Panc1 (cell line): ENCODE data around the gene LYPD6B. TPM values are rescaled to one million over a fixed set of nuclear protein-coding genes. Genes with fewer than 3 reads are reported as not detected.

Source experiments
- ATAC-seq: fragments of 200-7000 bp; cut with Tn5 transposase; 2 replicates; pipeline ENCODE4 v1.9.1; 2020; ENCODE audit warnings: mild to moderate bottlenecking, moderate library complexity
- BruUV-seq: library from RNA; stranded (reverse); fragments of 400-500 nt; replicated peaks from 2 replicates; lab custom pipeline; 2021; lab: Mats Ljungman, UMichigan
- CTCF ChIA-PET: fragments of 300-600 bp; sonication (Branson Sonifier 250); formaldehyde crosslinking; loops from one replicate; lab custom pipeline; 2022; ENCODE audit warnings: antibody characterized with exemption; lab: Charles Lee
- POLR2A ChIA-PET: fragments of 300-600 bp; sonication (Branson Sonifier 250); formaldehyde crosslinking; loops from one replicate; lab custom pipeline; 2022; ENCODE audit warnings: antibody characterized with exemption; lab: Charles Lee
- DNase-seq: peaks from one replicate; pipeline ENCODE4 v3.0.0-alpha.2; 2010; ENCODE audit warnings: low read depth, low spot score
- H3K27ac ChIP-seq: 2 replicates; pipeline ENCODE4 v1.5.1; 2011; ENCODE audit warnings: mild to moderate bottlenecking, low read length, inconsistent platforms
- H3K27me3 ChIP-seq: fragments of 200-500 bp; sonication (Bioruptor generic); 2 replicates; pipeline ENCODE4 v1.6.0; 2014; ENCODE audit warnings: low read length, inconsistent platforms; ENCODE audit not compliant: control insufficient read depth, insufficient read depth
- H3K36me3 ChIP-seq: fragments of 200-500 bp; sonication (Bioruptor generic); 2 replicates; pipeline ENCODE4 v1.5.1; 2014; ENCODE audit warnings: inconsistent platforms, mild to moderate bottlenecking, low read length, moderate library complexity; ENCODE audit not compliant: control insufficient read depth, insufficient read depth
- H3K4me1 ChIP-seq: 2 replicates; pipeline ENCODE4 v1.5.1; 2011; ENCODE audit warnings: inconsistent platforms, mild to moderate bottlenecking, low read length, moderate library complexity; ENCODE audit not compliant: control insufficient read depth, insufficient read depth
- H3K4me3 ChIP-seq, 2 experiments: 2 replicates each; pipeline ENCODE4 v1.5.1; 2011 to 2012; ENCODE audit warnings: low read depth in 2 of 2, low read length in 2 of 2, mild to moderate bottlenecking in 2 of 2, inconsistent platforms in 1 of 2, moderate library complexity in 1 of 2
- H3K9me3 ChIP-seq: fragments of 200-500 bp; sonication (Bioruptor generic); 2 replicates; pipeline ENCODE4 v1.5.1; 2014; ENCODE audit warnings: low read depth, mild to moderate bottlenecking, inconsistent platforms, low read length, moderate library complexity; ENCODE audit not compliant: control insufficient read depth, insufficient read depth
- POLR2AphosphoS5 ChIP-seq: IDR thresholded peaks from 2 replicates; pipeline ENCODE4 v1.6.1; 2012; ENCODE audit warnings: mild to moderate bottlenecking, low read depth, low read length, moderate library complexity
- SIN3A ChIP-seq: IDR thresholded peaks from 2 replicates; pipeline ENCODE4 v1.6.1; 2012; ENCODE audit warnings: low read depth, mild to moderate bottlenecking, low read length, moderate library complexity, borderline replicate concordance; ENCODE audit not compliant: insufficient read depth
- TCF7L2 ChIP-seq: IDR thresholded peaks from 2 replicates; pipeline ENCODE4 v1.6.1; 2011; ENCODE audit warnings: mild to moderate bottlenecking, low read depth, low read length, inconsistent platforms
- in situ Hi-C: cut with HindIII; loops from 2 replicates; pipeline ENCODE4 v1.10.0; 2016; ENCODE audit warnings: low sequenced_read_pairs, low pct_unique_long_range_greater_than_20kb
- intact Hi-C: fragments of 100-400 bp; cut with micrococcal nuclease; formaldehyde crosslinking; loops from one replicate; pipeline ENCODE4 v1.10.0; 2022; ENCODE audit not compliant: unreplicated experiment
- total RNA-seq: library from RNA; stranded (reverse); gene quantifications from one replicate; pipeline ENCODE4 v1.2.1, GENCODE V29; 2021; ENCODE audit not compliant: unreplicated experiment
- TF ChIP-seq, protein P1 (sequence below): fragments of 450-650 bp; IDR thresholded peaks from 2 replicates; pipeline ENCODE4 v1.5.1; 2017; ENCODE audit warnings: mild to moderate bottlenecking
- TF ChIP-seq, protein P2 (sequence below), 2 experiments: IDR thresholded peaks; 2 replicates each; pipeline ENCODE4 v1.6.1; 2011 to 2012; ENCODE audit warnings: low read depth in 2 of 2, control low read depth in 1 of 2, low read length in 1 of 2, mild to moderate bottlenecking in 1 of 2, moderate library complexity in 1 of 2; ENCODE audit not compliant: insufficient read depth in 1 of 2

LYPD6B gene
- total RNA-seq, 1 experiment from 2014 or later: 2.2 TPM

- ATAC-seq: no peak
- ChIA-PET POLR2A (no interaction called here), CTCF (no interaction called here)
- Histone ChIP-seq H3K27ac (no peak overlapping the region), H3K27me3 (no peaks in the 10 kb centered on the region), H3K4me1 (no peaks in the 10 kb centered on the region), H3K9me3 (no peaks in the 10 kb centered on the region), H3K4me3 (no peak overlapping the region), H3K36me3 (no peaks in the 10 kb centered on the region)
- DNase-seq: no peak
- BruUV-seq: no TSS peak
- intact Hi-C loops: no loop called here
- in situ Hi-C loops: no loop called here
- no peak for TF ChIP-seq SIN3A
- no peak for TF ChIP-seq TCF7L2
- TF ChIP-seq, protein P1, sequence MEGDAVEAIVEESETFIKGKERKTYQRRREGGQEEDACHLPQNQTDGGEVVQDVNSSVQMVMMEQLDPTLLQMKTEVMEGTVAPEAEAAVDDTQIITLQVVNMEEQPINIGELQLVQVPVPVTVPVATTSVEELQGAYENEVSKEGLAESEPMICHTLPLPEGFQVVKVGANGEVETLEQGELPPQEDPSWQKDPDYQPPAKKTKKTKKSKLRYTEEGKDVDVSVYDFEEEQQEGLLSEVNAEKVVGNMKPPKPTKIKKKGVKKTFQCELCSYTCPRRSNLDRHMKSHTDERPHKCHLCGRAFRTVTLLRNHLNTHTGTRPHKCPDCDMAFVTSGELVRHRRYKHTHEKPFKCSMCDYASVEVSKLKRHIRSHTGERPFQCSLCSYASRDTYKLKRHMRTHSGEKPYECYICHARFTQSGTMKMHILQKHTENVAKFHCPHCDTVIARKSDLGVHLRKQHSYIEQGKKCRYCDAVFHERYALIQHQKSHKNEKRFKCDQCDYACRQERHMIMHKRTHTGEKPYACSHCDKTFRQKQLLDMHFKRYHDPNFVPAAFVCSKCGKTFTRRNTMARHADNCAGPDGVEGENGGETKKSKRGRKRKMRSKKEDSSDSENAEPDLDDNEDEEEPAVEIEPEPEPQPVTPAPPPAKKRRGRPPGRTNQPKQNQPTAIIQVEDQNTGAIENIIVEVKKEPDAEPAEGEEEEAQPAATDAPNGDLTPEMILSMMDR: no peak
- TF ChIP-seq, protein P2, sequence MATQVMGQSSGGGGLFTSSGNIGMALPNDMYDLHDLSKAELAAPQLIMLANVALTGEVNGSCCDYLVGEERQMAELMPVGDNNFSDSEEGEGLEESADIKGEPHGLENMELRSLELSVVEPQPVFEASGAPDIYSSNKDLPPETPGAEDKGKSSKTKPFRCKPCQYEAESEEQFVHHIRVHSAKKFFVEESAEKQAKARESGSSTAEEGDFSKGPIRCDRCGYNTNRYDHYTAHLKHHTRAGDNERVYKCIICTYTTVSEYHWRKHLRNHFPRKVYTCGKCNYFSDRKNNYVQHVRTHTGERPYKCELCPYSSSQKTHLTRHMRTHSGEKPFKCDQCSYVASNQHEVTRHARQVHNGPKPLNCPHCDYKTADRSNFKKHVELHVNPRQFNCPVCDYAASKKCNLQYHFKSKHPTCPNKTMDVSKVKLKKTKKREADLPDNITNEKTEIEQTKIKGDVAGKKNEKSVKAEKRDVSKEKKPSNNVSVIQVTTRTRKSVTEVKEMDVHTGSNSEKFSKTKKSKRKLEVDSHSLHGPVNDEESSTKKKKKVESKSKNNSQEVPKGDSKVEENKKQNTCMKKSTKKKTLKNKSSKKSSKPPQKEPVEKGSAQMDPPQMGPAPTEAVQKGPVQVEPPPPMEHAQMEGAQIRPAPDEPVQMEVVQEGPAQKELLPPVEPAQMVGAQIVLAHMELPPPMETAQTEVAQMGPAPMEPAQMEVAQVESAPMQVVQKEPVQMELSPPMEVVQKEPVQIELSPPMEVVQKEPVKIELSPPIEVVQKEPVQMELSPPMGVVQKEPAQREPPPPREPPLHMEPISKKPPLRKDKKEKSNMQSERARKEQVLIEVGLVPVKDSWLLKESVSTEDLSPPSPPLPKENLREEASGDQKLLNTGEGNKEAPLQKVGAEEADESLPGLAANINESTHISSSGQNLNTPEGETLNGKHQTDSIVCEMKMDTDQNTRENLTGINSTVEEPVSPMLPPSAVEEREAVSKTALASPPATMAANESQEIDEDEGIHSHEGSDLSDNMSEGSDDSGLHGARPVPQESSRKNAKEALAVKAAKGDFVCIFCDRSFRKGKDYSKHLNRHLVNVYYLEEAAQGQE (IDR thresholded peaks at IDR 0.05; ENCODE audit: insufficient read depth in 1 of 2, low read depth in 2 of 2, low read length in 1 of 2): no peak
- no peak for TF ChIP-seq POLR2AphosphoS5
Observed at GRCh38 chr2:149115781-149116180, 77.3 kb downstream of the LYPD6B start.

- TF ChIP-seq POLR2AphosphoS5 (no peak), TCF7L2 (no peak), SIN3A (no peak)
- TF ChIP-seq, protein P2 (IDR thresholded peaks at IDR 0.05; ENCODE audit: insufficient read depth in 1 of 2, low read depth in 2 of 2, low read length in 1 of 2): no peak
- TF ChIP-seq, protein P1: no peak
- in situ Hi-C loops (no loop called here), intact Hi-C loops (no loop called here)
- DNase-seq (no peak), ATAC-seq (no peak)
- Histone ChIP-seq H3K9me3 (no peaks in the 10 kb centered on the region), H3K27ac (no peak overlapping the region), H3K27me3 (no peaks in the 10 kb centered on the region), H3K4me1 (no peaks in the 10 kb centered on the region), H3K4me3 (no peak overlapping the region), H3K36me3 (no peaks in the 10 kb centered on the region)
- CTCF ChIA-PET: no interaction called here
- no TSS peak for BruUV-seq
- POLR2A ChIA-PET: no interaction called here
Observed at GRCh38 chr2:149119368-149119767, 80.9 kb downstream of the LYPD6B start.
